ENCODE results near the gene AKAIN1. TPM values are rescaled to one million over a fixed set of nuclear protein-coding genes. Genes with fewer than 3 reads are reported as not detected.

AKAIN1 gene
- total RNA-seq, 1 donor from 2014 or later: not detected

DNA sequence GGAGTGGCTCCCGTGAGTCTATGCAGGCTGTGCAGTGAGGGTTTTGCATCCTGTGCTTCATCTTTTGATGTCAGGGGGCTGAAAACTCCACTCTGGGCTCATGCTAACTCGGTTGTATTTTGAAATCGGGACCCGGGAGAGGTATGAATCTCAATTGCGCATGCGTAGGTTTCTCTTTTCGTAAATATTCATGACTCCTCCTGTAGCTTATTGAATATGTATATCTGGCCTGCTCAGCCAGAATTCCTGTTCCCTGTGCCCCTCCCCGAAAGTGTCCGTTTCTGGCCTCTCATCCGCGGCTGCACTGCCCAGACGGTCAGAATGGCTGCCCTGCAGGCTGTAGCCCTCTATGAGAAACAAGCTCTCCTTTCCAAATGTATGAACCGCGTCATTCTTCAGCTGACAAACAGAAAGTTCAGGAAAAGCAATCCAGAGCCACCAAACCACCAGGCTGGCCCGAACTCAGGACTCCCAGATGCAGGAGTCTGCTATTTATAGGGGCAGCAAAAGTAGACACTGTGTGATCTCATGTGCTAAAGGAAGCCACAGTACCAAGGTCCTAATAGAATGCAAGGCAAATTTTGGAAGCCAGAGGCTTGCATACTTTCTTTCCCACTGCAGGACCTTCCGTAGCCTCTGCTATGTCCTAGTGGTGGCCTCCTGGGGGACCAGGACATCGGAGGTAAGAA, 41.7 kb downstream of the AKAIN1 start:
- no peak overlapping the region for H3K4me3 Mint-ChIP-seq
- TF ChIP-seq, protein P1, sequence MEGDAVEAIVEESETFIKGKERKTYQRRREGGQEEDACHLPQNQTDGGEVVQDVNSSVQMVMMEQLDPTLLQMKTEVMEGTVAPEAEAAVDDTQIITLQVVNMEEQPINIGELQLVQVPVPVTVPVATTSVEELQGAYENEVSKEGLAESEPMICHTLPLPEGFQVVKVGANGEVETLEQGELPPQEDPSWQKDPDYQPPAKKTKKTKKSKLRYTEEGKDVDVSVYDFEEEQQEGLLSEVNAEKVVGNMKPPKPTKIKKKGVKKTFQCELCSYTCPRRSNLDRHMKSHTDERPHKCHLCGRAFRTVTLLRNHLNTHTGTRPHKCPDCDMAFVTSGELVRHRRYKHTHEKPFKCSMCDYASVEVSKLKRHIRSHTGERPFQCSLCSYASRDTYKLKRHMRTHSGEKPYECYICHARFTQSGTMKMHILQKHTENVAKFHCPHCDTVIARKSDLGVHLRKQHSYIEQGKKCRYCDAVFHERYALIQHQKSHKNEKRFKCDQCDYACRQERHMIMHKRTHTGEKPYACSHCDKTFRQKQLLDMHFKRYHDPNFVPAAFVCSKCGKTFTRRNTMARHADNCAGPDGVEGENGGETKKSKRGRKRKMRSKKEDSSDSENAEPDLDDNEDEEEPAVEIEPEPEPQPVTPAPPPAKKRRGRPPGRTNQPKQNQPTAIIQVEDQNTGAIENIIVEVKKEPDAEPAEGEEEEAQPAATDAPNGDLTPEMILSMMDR (IDR thresholded peaks at IDR 0.05): no peak
- no peaks in the 10 kb centered on the region for H3K36me3 Mint-ChIP-seq (ENCODE audit: low read depth)
- H3K27ac Mint-ChIP-seq: no peak overlapping the region
- ATAC-seq (ENCODE audit: low read depth) (no peak), DNase-seq (no peak)
- peaks cover 5% of the 10 kb centered on the region for H3K4me1 Mint-ChIP-seq
- POLR2A ChIA-PET: no interaction called here
- CTCF ChIA-PET: no interaction called here
- no peaks in the 10 kb centered on the region for H3K9me3 Mint-ChIP-seq
- H3K27me3 Mint-ChIP-seq: peaks cover 4% of the 10 kb centered on the region
- intact Hi-C loops (cut with micrococcal nuclease): no loop called here

DNA sequence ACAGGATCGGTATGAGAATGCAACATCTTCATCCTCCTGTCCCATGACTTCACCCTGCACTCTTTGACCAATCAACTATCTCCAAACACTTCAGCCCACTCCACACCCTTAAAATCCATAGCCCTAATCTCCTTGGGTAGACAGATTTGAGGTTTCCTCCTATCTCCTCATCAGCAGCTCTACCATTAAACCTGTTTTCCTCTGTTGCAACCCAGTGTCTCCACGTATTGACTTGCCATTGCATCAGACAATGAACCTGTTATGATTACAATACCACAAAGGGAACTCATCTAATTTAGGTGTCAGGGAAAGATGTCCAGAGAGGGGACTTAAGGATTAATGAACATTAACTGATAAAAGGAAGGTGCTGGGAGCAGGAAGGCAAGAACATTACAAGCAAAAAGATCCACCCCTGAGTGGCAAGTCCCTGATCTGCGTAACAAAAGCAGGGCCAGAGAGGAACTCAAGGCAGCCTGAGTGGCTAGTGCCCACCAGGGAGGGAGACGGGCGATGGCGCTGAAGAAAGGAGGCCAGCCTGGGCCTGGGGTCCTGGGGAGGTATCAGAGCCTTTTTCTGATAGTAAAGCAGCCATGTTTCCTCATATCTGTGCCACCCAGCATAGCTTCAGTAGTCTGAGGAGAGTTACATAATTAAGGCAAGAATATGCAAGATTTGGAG, 44.6 kb downstream of the AKAIN1 start:
- Mint-ChIP-seq H3K27me3 (peaks cover 4% of the 10 kb centered on the region), H3K9me3 (no peaks in the 10 kb centered on the region), H3K4me3 (no peak overlapping the region), H3K4me1 (no peaks in the 10 kb centered on the region), H3K36me3 (ENCODE audit: low read depth) (no peaks in the 10 kb centered on the region), H3K27ac (no peak overlapping the region)
- intact Hi-C loops (cut with micrococcal nuclease): no loop called here
- CTCF ChIA-PET: no interaction called here
- no peak for ATAC-seq (ENCODE audit: low read depth)
- POLR2A ChIA-PET: no interaction called here
- TF ChIP-seq, protein P1 (IDR thresholded peaks at IDR 0.05): no peak
- no peak for DNase-seq

DNA sequence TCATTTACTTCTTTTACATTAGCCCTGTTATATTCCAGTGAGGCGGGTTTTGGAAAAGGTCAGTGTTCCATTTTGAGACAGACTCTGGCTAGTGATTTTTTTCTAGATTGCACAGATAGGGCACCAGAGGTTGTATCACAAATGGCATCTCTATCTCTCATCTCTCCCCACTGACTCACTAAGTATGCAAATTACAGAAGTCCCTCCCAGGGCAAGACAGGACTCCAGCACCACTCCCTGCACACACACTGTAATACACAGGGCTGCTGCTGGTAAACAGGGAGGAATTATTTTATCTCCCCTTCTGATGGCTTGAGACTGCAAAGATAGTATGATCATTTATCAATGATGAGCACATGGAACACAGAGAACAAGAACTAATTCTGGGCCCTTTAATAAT, 46.2 kb downstream of the AKAIN1 start:
- H3K27ac Mint-ChIP-seq: no peak overlapping the region
- H3K4me3 Mint-ChIP-seq: no peak overlapping the region
- intact Hi-C loops (cut with micrococcal nuclease): no loop called here
- ChIA-PET CTCF (no interaction called here), POLR2A (no interaction called here)
- H3K27me3 Mint-ChIP-seq: peaks cover 4% of the 10 kb centered on the region
- ATAC-seq (ENCODE audit: low read depth) (no peak), DNase-seq (no peak)
- H3K4me1 Mint-ChIP-seq: no peaks in the 10 kb centered on the region
- TF ChIP-seq, protein P1 (IDR thresholded peaks at IDR 0.05): no peak
- no peaks in the 10 kb centered on the region for H3K9me3 Mint-ChIP-seq
- H3K36me3 Mint-ChIP-seq (ENCODE audit: low read depth): no peaks in the 10 kb centered on the region

DNA sequence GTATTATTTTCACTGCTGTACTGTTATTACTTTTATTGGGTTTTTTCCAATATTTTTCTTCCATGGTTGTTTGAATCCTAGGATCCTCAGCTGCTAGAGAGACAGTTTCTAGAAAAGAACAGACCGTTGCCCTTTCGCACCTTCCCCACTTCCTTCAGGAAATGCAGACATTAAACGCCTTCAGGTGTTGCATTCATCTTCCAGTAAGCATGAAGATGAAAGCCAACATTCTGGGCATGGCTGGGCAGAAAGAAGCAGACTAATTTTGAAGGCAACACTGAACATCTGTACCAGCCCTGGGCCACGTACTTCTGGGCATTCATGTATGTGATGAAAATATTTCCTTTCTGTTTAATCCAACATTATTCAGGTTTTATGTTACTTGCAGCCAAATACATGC, 51.0 kb downstream of the AKAIN1 start:
- intact Hi-C loops (cut with micrococcal nuclease): no loop called here
- no peak for ATAC-seq (ENCODE audit: low read depth)
- CTCF ChIA-PET: no interaction called here
- no peak overlapping the region for H3K27ac Mint-ChIP-seq
- no peaks in the 10 kb centered on the region for H3K36me3 Mint-ChIP-seq (ENCODE audit: low read depth)
- POLR2A ChIA-PET: no interaction called here
- no peaks in the 10 kb centered on the region for H3K4me1 Mint-ChIP-seq
- DNase-seq: no peak
- peaks cover 5% of the 10 kb centered on the region for H3K27me3 Mint-ChIP-seq
- no peaks in the 10 kb centered on the region for H3K9me3 Mint-ChIP-seq
- no peak overlapping the region for H3K4me3 Mint-ChIP-seq
- TF ChIP-seq, protein P1 (IDR thresholded peaks at IDR 0.05): no peak

DNA sequence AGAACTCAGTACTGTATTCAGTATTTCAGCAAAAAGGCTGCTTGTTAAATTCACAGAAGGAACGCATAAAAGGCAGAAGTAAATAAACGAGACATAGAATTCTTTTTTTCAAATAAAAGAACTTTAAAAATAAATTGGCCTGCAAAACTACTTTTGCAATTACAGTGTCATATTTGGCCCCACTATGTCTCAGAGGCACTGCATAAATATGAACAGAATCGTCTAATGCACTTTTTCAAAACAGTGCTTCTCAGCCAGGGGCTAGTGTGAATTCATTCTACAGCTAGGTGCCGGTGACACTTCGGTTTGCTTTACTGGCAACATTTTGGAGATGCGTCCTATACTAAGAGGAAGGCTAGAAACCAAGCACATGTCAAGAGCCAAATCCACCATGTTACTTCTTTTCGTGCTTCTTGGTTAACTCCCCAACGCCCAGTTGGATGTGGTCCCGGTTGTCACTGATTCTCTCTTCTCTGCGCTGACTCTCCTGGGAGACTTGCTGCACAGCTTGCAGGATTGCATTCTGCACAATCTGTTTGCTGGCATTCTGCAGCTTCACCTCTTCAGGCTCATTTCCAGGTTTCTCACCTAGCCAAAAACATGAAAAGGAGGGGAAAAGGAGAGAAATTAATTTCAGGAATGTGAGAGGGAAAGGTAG, 51.8 kb downstream of the AKAIN1 start:
- ChIA-PET CTCF (no interaction called here), POLR2A (no interaction called here)
- intact Hi-C loops (cut with micrococcal nuclease): no loop called here
- Mint-ChIP-seq H3K27ac (no peak overlapping the region), H3K36me3 (ENCODE audit: low read depth) (no peaks in the 10 kb centered on the region), H3K4me1 (no peaks in the 10 kb centered on the region), H3K27me3 (peaks cover 4% of the 10 kb centered on the region), H3K4me3 (no peak overlapping the region), H3K9me3 (no peaks in the 10 kb centered on the region)
- ATAC-seq (ENCODE audit: low read depth): no peak
- no peak for DNase-seq
- TF ChIP-seq, protein P1 (IDR thresholded peaks at IDR 0.05): no peak

All from activated B cell treated with CpG ODN at 0.5 μM for 24 hours (primary cell).